Erythroblast (primary cell): ENCODE results near the gene ZDHHC11.

Experiments
- GATA1 ChIP-seq: IDR thresholded peaks from 2 replicates; pipeline ENCODE4 v1.6.1; 2011; ENCODE audit warnings: low read depth, mild to moderate bottlenecking, control low read depth, low read length, moderate library complexity
- POLR2A ChIP-seq: IDR thresholded peaks from 2 replicates; pipeline ENCODE4 v1.6.1; 2011; ENCODE audit warnings: mild to moderate bottlenecking, low read length

DNA sequence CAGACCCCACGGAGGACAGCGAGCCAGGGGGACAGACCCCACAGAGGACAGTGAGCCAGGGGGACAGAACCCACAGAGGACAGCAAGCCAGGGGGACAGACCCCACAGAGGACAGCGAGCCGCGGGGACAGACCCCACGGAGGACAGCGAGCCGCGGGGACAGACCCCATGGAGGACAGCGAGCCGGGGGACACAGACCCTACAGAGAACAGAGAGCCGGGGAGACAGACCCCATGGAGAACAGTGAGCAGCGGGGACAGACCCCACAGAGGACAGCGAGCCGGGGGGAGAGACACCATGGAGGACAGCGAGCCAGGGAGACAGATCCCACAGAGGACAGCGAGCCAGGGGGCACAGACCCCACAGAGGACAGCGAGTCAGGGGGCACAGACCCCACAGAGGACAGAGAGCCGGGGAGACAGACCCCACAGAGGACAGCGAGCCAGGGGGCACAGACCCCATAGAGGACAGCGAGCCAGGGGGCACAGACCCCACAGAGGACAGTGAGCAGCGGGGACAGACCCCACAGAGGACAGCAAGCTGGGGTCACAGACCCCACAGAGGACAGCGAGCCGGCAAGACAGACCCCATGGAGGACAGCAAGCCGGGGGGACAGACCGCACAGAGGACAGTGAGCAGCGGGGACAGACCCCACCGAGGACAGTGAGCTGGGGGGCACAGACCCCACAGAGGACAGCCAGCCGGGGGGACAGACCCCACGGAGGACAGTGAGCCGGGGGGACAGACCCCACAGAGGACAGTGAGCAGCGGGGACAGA, 4.4 kb upstream of the ZDHHC11 start:
- TF ChIP-seq POLR2A (no peak), GATA1 (no peak)
